HG03045 (cell line): ENCODE results near the gene FRRS1L.

Experiments used
- ATAC-seq: cut with Tn5 transposase; IDR thresholded peaks from one replicate; pipeline ENCODE4 v1.9.1; 2021; ENCODE audit warnings: mild to moderate bottlenecking, moderate library complexity; ENCODE audit not compliant: unreplicated experiment

The FRRS1L gene

DNA sequence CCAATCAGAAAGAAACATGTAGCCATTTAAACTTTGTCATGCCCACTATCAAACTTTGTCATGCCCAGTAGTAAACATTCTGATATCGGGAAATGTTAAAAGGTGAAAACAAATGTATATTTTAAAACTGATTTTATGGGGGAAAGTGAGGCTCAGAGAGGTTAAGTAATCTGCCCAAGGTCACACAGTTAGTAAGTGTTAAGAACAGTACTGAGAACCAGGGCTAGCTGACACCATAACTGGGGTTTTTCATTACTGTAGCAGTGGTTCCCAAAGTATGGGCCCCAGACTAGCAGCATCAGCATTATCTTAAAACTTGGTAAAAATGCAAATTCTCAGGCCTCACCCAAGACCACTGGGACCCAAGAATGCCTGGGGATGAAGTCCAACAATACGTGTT is 9.9 kb upstream of the FRRS1L start:
- no peak for ATAC-seq

DNA sequence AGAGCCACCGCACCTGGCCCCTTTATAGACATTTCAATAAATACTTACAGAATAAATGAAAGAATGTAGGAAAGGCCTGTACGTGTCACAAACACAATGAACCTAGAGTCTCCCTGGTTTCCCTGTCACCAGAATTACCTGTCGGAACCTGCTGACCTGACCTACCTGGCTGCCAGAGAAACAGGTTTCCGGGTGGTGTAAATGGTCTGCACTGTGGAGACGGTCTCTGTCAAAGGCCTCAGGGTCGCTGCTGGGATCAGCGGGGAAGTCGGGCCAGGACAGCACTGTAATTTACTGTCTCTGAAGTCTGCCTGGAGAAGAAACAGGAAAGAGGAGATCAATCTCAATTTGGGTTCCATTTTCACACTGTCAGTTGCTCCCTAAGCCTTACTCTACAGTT is 9.3 kb upstream of the FRRS1L start:
- ATAC-seq = no peak

DNA sequence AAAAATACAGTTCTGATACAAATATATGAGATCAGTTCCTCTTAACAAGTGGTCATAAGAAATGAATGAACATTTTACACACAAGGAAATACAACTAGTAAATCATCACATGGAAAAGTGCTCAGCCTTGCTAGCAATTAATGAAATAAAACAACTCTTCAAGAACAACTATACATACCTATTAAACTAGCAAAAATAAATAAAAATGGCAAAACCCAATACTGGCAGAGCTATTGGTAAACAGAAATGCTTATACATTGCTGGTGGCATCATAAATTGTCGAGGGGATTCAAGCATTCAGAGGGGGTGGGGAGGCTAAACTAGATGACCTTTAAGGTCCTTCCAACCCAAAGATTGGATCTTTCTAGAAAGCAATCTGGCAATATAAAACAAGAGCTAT is 5.9 kb upstream of the FRRS1L start:
- ATAC-seq = no peak

DNA sequence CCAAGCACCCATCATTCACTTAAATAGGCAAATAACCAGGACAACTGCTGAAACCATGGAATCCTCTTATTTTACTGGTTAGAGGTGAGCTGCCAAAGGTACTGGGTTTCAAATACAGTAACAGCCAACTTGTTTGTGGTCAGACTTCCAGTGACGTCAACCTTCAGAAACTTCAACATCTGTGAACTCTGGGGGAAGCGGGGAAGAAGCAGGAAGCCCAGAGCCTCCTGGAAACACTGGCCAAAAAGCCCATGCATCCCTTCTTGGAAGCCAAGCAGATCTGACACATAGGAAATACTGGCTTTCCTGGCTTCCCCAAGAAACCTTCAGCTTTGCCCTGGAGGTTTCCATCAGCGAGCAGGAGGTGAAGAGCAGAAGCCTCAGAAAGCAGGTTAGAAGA is 4.9 kb upstream of the FRRS1L start:
- no peak for ATAC-seq

DNA sequence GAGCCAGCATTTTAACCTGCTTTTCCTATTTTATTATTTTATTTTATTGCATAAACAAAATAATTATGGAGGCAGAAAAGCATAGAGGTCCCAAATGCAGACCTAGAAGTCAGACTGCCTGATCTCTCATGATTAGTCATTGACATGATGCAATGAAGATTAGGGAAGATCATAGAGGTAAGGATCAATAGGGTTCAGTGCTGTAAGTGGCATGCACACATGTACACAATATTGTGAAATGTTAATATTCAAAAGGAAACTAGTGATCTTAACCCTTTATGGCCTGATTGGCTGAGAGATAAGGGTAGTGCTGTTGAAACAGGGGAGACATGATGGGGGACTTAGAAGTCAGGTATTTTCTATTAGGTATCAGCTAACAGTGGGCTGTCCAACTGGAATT is 1.1 kb upstream of the FRRS1L start:
- no peak for ATAC-seq

DNA sequence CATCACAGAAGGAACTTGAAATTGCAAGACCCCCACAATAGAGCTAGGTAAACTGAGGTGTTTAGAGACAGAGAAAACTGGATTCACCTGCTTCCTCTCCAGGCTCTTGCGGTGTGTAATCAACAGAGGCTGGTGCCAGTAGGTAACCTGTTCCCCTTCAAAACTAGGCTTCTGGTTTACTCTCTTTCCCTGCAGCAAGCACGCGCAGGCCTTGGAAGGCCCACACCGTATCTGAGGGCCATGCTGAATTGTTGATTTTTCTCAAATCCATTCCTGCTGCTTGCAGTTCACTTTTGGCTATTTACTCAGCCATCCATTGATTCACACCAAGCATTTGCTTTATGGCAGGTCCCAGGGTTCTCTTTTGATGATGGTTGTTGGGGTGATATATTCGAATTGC is 667 bp upstream of the FRRS1L start:
- ATAC-seq = no peak

DNA sequence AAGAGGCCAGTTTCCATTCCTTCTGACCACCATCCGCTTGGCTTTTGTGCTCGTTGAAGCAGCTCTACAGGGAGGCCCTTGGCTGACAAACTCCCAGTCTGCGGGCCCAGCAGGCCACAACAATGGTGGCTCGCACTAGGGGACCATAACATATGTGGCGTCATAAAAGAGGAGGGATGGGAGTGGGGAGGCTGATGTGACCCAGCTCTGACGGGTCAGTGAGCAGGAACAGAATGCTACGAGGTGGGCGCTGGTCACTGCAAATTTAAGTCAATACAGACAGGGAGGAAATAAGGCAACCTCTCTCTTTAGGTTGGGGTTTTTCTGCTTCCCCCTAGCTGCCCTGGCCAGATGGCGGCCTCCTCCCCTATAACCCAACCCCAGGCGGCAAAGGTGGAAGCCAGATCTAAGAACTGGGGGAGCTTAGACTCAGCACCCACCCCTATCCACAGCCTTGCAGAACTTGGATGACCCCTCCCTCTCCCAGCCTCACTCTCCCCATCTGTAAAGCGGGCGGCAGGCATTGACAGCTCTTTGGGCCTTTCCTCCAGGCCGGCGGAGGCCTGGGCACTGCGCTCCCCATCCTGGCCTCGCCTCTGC is 778 bp downstream of the FRRS1L start:
- no peak for ATAC-seq

DNA sequence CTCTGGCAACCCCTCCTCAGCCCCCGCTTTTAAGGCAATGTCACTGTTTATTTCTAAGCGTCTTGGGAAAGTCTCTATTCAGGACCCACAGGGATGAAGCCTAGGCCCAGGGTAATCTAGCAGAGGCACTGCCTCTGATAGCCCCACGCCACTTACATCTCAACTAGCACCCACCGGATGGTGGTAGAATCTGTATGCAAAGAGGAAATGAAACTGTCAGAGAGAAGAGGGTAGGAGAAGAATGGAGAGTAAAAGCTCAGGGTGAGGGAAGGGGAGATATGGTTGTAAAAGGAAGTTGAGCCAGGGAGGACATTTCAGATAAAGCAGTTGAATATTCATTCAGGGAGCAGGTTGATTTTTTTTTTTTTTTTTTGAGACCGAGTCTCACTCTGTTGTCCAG is 3.0 kb downstream of the FRRS1L start:
- ATAC-seq = no peak

DNA sequence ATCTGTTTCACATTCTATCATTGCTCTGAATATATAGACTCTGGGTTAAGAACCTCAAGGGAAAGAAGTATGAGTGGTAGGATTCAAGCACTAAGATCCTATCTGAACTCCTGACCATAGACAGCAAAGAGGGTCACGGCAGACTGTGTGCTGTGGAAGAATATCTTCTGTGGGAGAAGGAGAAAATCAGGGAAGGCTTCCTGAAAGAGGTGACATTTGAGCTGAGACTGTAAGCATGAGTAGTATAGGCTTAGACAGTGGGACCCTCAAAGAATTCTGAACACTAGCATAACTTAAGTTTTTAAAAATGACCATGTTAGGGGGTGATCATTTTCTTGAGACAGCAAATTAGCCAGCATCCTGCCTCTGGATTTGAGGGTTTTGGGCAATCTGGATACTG is 3.9 kb downstream of the FRRS1L start:
- no peak for ATAC-seq

DNA sequence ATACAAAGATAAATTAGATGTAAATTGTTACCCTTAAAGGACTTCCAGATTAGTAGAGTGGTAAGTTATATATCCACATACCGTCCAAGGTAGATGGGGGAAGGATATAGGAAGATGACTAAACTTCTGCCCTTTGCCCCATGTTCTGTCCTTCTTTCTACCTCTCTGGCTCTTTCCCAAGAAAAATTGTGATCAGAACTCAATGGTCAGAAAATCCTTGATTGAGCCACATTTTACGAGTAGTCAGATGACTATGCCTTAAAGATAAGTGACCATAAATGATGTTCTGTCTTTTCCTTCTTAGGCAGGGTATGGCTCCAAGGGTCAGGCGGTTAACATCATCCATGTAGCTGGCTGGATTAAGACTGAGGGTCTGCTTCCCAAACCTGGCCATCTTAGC is 4.4 kb downstream of the FRRS1L start:
- no peak for ATAC-seq

DNA sequence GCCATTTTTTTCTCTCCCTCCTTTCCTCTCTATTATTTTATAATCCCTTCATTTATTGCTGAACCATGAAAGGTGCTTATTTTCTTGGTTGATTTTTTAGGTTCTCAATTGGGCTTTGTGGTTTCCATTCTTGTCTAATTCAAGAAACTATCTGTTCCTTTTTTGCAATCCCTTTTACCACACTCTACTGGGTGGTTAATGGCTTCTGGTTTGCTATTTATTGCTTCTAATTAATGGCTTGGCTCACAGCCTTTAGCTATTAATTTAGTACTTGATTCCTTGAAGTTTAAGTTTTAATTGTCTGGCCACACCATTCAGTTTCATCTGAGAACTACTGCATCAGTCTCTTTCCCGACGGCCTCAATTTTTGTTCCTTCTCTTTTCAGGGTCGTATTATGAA is 5.6 kb downstream of the FRRS1L start:
- ATAC-seq = no peak

DNA sequence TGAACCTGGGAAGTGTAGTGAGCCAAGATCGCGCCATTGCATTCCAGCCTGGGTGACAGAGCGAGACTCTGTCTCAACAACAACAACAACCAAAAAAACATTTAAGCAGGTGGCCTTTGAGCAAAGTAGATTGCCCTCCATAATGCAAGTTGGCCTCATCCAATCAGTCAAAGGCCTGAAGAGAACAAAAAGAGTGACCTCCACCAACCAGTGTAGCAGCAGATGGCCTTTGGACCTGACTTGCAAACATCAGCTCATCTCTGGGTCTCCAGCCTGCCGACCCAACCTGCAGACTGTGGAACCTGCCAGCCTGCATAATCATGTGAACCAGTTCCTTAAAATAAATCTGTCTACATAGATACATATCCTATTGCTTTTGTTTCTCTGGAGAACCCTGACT is 7.5 kb downstream of the FRRS1L start:
- ATAC-seq = no peak

DNA sequence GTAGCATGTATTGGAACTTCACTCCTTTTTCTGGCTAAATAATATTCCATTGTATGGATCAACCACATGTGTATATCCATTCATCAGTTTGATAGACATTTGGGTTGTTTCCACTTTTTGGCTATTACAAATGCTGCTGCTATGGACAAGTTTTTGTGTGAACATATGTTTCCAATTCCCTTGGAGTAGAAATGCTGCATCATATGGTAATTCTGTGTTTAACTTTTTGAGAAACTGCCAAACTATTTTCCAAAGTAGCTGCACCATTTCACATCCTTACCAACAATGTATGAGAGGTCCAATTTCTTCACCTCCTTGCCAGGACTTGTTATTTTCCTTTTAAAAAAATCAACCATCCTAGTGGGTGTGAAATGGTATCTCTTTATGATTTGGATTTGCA is 8.4 kb downstream of the FRRS1L start:
- ATAC-seq = no peak

DNA sequence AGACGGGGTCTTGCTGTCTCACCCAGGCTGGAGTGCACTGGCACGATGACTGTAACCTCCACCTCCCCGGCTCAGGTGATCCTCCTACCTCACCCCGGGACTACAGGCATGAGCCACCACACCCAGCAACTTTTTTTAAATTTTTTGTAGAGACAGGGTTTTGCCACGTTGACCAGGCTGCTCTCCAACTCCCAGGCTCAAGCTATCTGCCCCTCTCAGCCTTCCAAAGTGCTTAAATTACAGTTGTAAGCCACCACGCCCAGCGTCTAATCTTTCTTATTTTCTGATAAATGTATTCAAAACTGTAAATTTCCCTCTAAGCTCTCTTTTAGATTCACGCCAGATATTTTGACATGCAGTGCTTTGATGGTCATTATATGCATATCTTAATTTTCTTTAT is 10.3 kb downstream of the FRRS1L start:
- no peak for ATAC-seq

DNA sequence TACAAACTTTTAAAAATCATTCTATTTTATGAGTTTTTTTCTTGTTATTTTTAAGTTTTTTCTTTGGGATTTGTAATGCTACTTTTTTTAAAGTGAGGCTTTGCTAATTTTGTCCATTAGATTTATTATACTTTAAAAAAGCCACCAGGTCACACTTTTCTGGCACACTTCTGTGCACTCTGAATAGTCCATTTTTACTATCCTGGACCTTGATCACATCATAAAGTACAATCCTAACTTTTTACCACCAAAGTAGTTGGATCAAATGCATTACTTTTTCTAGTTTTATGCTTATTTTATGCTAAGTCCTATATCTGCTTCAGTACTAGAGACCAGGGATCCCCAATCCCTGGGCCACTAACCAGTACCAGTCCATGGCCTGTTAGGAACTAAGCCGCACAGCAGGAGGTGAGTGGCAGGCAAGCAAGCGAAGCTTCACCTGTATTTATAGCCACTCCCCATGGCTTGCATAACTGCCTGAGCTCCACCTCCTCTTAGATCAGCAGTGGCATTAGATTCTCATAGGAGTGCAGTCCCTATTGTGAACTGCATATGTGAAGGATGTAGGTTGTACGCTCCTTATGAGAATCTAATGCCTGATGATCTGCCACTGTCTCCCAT is 16.0 kb downstream of the FRRS1L start:
- no peak for ATAC-seq

DNA sequence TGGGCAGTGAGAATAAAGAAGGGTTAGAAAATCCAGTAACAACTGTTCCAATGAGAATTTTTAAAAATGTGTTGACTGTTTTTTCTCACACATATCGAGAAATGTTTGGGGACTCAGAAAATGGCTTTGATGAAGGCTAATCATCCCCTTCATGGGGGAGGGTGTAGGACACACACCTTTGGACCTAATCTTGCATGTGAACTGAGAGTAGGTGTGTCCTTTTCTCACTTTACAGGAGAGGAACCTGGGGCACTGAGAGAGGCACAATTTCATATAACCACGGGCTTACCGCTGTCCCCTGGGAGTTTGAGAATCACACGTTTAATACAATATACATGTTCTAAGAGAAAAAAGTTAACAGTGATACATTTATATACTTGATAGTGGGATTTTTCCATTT is 17.3 kb downstream of the FRRS1L start:
- ATAC-seq = no peak

DNA sequence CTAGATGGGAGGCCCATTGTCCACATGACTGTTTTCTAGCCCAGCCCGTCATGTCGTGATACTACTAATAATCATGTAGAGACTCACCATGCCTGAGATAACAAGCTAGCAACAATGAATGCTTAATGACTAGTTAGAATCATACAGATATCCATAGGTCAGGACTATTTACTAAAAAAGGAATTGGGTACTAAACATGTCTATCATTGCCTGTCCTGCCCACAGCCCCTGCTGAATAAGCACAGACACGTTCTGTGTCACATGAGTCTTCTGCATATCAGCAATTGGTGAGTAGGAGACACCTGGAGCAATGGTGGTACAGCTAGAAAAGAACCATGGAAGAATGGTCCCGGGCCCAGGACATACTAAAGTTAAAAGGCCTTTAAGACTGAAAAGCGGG is 18.0 kb downstream of the FRRS1L start:
- ATAC-seq = no peak

DNA sequence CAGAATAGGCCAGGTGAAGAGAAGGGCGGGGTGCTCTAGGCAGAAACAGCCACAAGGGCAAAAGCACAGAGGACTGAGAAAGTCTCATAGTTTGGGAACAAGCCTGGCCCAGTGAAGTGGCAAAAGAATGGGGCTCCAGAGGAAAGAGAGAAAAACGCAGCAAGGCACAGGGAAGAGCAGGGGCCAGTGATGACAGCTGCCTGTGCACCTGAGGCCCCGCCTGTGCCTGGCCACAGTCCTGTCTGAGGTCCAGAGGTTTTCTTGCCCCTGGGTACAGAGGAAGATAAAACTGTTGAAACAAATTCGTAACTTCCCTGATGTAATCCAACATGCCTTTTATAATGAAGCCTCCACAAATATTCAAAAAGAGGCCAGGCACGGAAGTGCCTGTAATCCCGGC is 22.0 kb downstream of the FRRS1L start:
- no peak for ATAC-seq

DNA sequence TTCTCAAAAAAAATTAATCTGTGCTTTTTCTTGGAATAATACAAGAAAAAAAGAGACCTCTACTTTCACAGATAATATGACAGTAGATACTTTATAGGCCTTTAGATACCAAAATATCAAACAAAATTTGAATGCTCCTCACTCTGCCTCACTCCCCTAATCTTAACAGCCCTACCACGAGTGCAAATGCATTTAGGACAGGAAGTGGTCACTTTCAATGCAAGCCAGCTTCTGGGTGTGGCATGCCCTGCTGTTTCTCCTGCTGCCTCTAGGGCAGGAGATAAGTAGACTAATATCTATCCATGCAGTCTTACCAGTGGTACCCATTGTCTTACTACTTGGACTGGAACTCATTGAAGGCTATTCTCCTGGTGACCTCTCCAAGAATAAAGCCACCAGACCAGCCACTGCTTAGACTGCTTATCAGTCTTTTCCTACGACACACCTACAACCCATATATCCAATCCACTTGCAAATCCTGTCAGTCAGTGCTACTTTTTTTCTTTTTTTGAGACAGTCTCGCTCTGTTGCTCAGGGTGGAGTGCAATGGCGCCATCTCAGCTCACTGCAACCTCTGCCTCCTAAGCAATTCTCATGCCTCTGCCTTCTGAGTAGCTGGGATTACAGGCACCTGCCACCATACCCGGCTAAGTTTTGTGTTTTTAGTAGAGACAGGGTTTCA is 23.0 kb downstream of the FRRS1L start:
- no peak for ATAC-seq

DNA sequence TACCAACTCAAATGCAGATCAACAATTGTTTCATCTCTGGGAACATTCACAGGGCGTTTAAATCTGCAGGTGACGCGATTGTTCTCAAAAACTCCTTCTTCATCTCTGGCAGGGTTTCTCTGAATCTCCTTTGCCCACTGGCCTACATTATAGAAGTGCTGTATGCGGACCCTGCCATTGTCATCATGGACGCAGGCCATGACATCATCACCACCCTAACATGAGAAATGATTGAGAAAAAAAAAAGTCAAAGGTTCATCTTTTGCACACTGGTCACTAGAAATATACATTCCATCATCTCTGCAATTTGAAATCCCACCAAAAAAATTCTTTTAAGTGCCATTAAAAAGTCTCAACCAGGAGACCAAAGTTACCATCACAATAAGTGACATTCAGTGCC is 25.7 kb downstream of the FRRS1L start:
- ATAC-seq = no peak

DNA sequence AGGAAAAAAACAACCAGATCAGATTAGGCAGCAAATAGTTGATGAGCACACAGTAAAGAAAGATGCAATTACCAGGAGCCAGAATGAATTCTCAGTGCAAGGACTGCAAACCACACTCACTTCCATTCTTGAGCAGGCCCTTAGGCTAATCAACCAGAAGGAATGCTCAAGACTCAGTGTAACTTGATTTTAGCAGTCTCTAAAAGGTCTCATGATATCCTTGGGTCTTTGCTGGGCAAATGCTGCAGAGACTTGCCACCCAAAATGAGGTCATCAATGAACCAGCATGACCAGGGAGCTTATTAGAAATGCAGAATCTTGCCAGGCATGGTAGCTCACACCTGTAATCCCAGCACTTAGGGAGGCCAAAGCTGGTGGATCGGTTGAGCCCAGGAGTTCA is 27.2 kb downstream of the FRRS1L start:
- ATAC-seq = no peak

DNA sequence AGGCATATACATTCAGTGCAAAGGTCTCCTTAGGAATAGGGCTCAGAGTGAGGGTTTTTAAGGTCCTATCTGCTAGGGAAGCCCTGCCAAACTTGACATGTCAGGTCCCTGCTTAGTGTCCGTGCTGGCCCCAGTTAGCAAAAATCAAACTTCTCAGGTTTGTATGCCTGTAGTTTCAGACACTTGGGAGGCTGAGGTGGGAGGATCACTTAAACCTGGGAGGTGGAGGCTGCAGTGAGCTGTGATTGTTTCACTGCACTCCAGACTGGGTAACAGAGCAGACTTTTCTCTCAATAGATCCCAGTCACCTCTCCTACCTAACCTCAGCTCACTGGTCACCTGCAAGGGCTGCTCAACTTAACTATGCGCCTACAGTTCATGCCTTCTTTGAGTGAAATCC is 28.6 kb downstream of the FRRS1L start:
- ATAC-seq = no peak

DNA sequence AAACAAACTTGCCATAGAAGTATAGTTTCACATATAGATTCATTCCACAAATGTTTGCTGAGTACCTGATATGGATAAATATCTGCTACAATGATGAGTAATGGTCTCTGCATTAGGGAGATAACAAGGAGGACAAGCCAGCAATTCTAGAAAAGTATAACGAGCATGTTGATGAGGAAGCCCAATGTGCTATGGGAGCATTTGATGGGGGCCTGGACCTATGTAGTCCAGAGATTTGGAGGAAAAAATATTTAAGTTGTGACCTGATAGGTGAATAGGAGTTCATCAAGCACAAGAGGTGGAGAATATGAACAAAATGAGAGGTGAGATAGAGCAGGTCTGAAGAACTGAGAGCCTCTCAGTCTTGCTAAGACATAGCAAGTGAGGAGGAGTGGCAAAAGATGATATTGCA is 32.9 kb downstream of the FRRS1L start:
- ATAC-seq = no peak
